Astrocyte of the cerebellum (primary cell): ENCODE data around the gene LRP1B.

Experiments
- DNase-seq: peaks from one replicate; pipeline ENCODE4 v3.0.0-alpha.2; 2011; ENCODE audit warnings: low read depth
- H3K4me3 ChIP-seq: 2 replicates; pipeline ENCODE4 v1.5.1; 2011; ENCODE audit warnings: mild to moderate bottlenecking, low read depth, low read length, moderate library complexity
- in situ Hi-C: cut with HindIII; loops from 2 replicates; pipeline ENCODE4 v1.10.0; 2017; ENCODE audit warnings: low sequenced_read_pairs
- TF ChIP-seq, protein P1 (sequence below): IDR thresholded peaks from 2 replicates; pipeline ENCODE4 v1.5.1; 2012; ENCODE audit warnings: low read length, low read depth, moderate library complexity, mild to moderate bottlenecking; ENCODE audit errors: missing control alignments

Gene LRP1B

GRCh38 chr2:140892911-140893637 is 1237.7 kb downstream of the LRP1B start:
- DNase-seq, result no peak
- no peak overlapping the region for H3K4me3 ChIP-seq
- in situ Hi-C loops, result no loop called here
- TF ChIP-seq, protein P1, sequence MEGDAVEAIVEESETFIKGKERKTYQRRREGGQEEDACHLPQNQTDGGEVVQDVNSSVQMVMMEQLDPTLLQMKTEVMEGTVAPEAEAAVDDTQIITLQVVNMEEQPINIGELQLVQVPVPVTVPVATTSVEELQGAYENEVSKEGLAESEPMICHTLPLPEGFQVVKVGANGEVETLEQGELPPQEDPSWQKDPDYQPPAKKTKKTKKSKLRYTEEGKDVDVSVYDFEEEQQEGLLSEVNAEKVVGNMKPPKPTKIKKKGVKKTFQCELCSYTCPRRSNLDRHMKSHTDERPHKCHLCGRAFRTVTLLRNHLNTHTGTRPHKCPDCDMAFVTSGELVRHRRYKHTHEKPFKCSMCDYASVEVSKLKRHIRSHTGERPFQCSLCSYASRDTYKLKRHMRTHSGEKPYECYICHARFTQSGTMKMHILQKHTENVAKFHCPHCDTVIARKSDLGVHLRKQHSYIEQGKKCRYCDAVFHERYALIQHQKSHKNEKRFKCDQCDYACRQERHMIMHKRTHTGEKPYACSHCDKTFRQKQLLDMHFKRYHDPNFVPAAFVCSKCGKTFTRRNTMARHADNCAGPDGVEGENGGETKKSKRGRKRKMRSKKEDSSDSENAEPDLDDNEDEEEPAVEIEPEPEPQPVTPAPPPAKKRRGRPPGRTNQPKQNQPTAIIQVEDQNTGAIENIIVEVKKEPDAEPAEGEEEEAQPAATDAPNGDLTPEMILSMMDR, result no peak

DNA sequence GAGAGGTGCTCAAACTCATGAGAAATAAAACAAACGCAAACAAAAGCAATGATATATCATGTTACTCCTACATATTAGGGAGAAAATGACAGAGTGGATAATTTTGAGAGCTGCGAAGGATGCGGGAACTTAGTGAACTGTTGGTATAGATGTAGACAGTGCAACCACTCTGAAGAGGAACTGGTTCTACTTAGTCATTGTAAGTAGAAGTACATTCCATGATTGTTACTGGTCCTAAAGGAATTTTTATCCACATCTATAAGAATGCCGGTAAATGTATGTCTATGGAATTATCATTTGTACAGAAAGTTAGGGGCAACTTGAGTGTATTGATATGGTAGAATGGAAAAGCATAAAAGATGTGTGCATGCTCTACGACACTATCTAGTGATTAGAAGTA is 1238.4 kb downstream of the LRP1B start:
- no peak for DNase-seq
- no peak overlapping the region for H3K4me3 ChIP-seq
- TF ChIP-seq, protein P1, result no peak
- in situ Hi-C loops, result no loop called here

DNA sequence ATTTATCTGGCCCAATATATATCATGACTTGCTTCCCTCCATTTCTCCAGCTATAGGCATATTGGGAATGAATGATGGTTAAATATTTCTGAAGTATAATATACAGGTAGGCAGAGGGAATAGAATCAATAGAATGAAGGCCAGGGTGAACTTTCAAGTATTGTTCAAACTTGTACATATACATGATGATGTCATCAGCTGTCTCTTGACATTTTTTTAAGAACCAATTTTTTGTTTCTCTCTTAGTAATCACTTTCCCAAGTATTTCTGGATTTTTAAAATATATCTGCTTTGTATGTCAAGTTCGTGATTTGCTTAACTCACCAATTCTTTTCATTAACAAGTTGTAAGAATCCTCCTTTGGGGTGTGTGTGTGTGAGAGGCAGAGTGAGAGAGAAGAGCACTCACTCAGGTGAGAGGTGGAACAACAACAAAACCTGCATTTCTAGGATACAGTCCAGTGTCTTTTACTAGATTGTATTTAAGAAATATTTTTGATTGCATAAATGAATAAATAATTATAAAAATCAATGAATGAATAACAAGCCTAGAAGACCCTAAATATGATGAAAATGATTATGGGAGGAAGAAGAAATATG is 1239.1 kb downstream of the LRP1B start:
- no peak overlapping the region for H3K4me3 ChIP-seq
- TF ChIP-seq, protein P1, result peak; percentile 0
- in situ Hi-C loops, result no loop called here
- no peak for DNase-seq

- TF ChIP-seq, protein P1, result no peak
- H3K4me3 ChIP-seq, result no peak overlapping the region
- in situ Hi-C loops, result no loop called here
- DNase-seq, result peak; percentile 60
These were observed 1247.9 kb downstream of the LRP1B start for GRCh38 chr2:140882671-140883620.

DNA sequence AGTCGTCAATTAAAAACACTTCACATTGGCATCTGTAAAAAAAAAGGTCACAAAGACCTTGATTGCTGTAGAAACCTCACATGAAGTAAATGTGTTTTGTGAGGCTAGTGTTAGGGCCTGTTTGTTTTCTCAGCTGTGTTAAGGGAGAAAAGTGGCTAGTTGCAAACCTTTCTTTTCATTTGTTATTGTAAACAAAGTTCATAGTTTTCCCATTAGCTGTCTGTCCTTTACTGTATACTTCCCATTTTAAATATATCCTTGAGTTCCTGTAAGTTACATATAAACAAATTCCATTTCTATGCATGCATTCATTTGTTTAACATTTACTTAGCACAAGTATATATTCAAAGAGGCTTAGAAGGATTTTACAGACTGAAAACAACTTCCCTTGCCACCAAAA is 1250.2 kb downstream of the LRP1B start:
- TF ChIP-seq, protein P1, result no peak
- DNase-seq, result no peak
- in situ Hi-C loops, result no loop called here
- H3K4me3 ChIP-seq, result no peak overlapping the region

- in situ Hi-C loops, result no loop called here
- no peak for DNase-seq
- TF ChIP-seq, protein P1, result no peak
- H3K4me3 ChIP-seq, result no peak overlapping the region
These were observed 1254.8 kb downstream of the LRP1B start for GRCh38 chr2:140876015-140876414.
